HS-5 (cell line): ENCODE results near the gene CFAP141.

ENCODE experiments used
- DNase-seq: peaks from one replicate; pipeline ENCODE4 v3.0.0-alpha.2; 2012; ENCODE audit warnings: low read depth

CFAP141 gene

DNA sequence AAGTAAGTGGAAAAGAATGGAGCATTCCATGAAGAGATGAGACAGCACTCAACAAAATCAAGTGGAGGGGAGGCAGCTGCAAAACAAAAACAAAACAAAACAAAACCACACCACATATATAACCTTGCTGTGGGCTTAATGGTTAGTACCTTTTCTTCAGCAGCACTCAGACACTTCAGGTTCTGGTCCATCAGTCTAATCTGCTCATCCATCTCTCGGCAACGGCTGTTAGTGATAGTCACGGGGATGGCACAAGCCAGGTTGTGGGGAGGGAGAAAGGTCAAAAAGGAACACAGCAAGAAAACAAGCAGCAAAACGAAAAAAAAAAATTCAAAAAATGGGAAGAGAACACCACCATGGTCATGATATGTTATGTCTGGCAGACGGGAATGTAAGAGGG lies 34.3 kb downstream of the CFAP141 start:
- DNase-seq, result no peak

- DNase-seq, result no peak
These were observed 34.9 kb downstream of the CFAP141 start for GRCh38 chr1:154171223-154171583.

DNA sequence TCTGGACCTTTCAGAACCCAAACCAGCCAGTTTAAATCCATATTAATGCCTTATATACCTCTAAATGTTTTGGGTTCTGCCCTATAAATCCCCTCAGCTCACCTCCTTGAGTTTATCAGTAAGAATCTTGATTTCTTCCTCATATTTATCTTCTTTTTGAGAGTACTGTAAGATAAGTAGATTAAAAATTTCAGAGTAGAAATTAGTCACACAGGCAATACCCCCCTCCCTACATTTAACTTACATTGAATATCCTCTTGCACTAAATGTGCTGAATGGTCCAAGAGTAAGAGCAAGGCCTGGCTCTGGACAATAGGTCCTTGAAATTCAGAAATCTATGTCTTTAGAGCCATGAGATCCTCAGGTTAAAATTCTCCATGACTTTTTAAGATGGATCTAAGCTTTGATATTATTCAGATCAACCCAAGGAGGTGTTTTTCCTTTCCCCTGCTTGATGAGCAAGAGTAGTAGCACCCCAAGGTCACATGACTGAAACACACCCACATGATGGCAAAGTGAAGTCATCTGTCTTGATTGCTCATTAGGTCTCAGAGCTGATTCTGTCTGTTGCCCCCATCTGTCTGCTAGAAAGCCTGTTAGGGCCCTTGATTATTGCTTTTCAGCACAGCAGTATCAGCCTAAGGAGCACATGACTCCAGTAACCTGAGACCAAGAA lies 35.4 kb downstream of the CFAP141 start:
- DNase-seq, result no peak

- DNase-seq, result no peak
These were observed 38.7 kb downstream of the CFAP141 start for GRCh38 chr1:154167461-154167860.

- no peak for DNase-seq
These were observed 39.9 kb downstream of the CFAP141 start for GRCh38 chr1:154166207-154166606.

GRCh38 chr1:154159554-154159953 lies 46.6 kb downstream of the CFAP141 start:
- no peak for DNase-seq

GRCh38 chr1:154158307-154159125 lies 47.6 kb downstream of the CFAP141 start:
- DNase-seq, result no peak

DNA sequence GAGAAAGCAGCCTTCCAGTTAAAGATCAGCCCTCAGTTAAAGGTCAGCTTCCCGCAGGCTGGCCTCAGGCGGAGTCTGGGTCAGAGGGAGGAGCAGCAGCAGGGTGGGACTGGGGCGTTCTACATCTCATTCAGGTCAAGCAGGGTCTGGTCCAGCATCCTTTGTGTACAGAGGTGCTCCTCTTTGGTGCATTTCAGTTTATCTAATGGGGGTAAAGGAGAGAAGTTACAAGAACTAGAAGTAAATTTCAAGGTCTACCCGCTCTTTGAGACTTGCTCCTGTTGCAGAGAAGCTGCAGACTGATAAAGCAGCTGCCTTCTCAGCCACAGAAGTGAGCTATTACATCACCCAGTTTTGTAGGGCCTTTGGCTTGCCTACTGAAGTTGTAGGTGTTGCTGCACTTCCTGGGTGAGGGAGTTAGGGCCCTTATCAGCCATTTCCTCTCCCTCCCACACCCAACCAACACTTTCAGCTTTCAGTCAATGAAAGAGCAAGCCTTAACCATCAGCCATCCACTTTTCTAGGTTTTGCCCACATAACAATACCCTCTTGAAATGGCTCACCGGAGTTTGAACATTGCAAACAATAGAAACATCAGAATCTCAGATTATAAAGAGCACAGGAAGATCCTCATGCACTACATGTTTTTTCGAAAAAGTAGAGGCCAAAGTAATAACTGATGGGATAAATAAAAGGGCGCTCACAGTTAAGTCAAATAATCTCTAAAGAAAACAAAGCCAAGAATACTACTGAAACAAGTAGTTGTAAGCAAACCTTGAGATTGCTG lies 48.4 kb downstream of the CFAP141 start:
- DNase-seq, result no peak

DNA sequence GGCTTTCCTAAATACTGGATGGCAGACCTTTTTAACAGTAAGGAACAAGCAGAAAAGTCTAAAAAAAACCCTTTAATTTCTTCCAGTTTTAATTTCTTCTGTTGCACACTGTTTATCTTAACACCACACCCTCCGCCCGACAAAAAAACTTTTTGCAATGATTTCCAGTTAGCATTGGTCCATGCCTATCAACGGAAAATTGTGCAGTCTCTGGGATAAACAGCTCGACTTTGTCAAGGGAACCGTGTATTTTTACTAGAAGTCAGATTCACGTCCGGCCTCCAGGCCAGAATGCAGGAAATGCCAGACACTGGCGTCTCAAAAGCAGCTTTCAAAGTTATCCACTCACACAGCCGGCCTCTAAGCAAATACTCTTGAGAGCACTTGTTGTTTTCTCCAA lies 50.9 kb downstream of the CFAP141 start:
- DNase-seq, result no peak

- DNase-seq, result no peak
These were observed 51.5 kb downstream of the CFAP141 start, which contains the start of gene NUP210L for GRCh38 chr1:154154534-154155191. Gene NUP210L (minus strand): TSS chr1:154155073.

DNA sequence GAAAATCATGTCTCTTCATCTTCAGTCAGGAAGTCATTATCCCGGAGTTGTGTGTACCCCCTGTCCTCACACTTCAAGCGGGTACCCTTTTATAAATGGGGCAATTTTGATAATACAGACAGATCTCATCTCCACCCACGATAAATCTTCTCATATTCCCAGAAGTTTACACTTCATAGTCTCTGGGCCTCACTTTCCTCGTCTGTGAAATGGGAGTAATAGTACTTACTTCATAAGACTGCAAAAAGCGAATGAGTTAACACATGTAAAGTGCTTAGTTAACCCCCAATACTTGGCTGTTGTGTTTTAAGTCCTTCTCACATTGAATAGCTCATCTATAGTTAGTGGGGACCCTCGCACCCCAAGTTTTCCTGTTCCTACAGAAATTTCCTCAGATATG lies 52.1 kb downstream of the CFAP141 start:
- no peak for DNase-seq

- DNase-seq, result no peak
These were observed 54.8 kb downstream of the CFAP141 start for GRCh38 chr1:154151311-154151710.
